ENCODE results near the gene NUDT5.
"Not testable (repeated sequence)": the region's sequence is repeated elsewhere in the genome, so short reads cannot be mapped to it uniquely, and the experiment has no call there.

Gene NUDT5

GRCh38 chr10:12177642-12178041 lies 18.0 kb downstream of the NUDT5 start:
- Histone ChIP-seq H3K4me1 (peaks cover 7% of the 10 kb centered on the region), H3K4me3 (no peak overlapping the region), H3K27ac (no peak overlapping the region), H3K27me3 (no peaks in the 10 kb centered on the region), H3K9me3 (no peaks in the 10 kb centered on the region), H3K36me3 (peaks cover 100% of the 10 kb centered on the region), H3K9ac (no peak overlapping the region), H4K20me1 (peaks cover 7% of the 10 kb centered on the region; the same call in 1 of the 2 replicates), H3K4me2 (no peak overlapping the region)
- no peak for TF ChIP-seq Cebpa-rat (IDR thresholded peaks at IDR 0.05)

GRCh38 chr10:12171512-12171911 lies 24.2 kb downstream of the NUDT5 start:
- H3K4me2 ChIP-seq, H3K9ac ChIP-seq, H3K27ac ChIP-seq, H3K4me3 ChIP-seq, H3K27me3 ChIP-seq, H4K20me1 ChIP-seq, H3K9me3 ChIP-seq, H3K4me1 ChIP-seq: not testable (repeated sequence)
- H3K36me3 ChIP-seq, result peaks cover 100% of the 10 kb centered on the region

DNA sequence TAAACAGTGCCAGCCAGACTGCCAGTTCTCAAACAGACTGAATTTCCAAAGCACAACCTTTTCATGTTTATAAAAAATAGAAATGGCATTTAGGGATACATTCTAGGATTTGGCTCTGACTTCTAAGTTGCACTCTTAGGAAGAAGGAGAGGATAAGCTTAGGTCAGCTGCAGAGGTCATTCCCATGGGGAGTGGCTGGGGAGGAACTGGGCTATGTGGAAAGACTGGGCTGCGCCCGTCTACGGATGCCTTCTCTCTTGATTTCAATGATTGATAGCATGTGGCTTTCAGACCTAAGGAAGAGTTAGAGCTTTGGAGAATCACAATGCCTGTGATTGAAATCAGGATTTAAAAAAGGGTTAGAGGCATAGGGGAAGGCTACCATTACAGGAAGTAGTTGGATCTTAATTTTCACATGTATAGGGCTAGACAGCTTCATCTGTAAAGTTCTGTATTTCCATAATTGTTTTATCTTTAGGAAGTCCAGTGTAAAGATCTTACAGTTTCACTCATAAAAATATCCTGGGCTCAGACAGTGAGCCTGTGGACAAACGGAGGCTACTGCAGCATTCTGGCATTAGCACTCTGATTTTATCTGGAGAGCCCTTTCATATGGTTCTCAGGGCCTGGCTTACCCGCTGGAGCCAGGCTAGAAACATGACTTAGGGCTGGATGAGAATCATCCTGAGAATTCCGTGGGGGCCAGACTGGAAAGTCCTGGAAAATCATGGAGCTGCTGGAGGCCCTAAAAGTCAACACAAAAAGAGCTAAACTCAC lies 29.5 kb downstream of the NUDT5 start:
- no peaks in the 10 kb centered on the region for H3K9me3 ChIP-seq
- H3K36me3 ChIP-seq, result peaks cover 96% of the 10 kb centered on the region
- H3K4me1 ChIP-seq, result no peaks in the 10 kb centered on the region
- no peak overlapping the region for H3K4me3 ChIP-seq
- no peak for TF ChIP-seq Cebpa-rat (IDR thresholded peaks at IDR 0.05)
- H4K20me1 ChIP-seq, result no peaks in the 10 kb centered on the region
- no peak overlapping the region for H3K9ac ChIP-seq
- no peak overlapping the region for H3K4me2 ChIP-seq
- no peaks in the 10 kb centered on the region for H3K27me3 ChIP-seq
- H3K27ac ChIP-seq, result no peak overlapping the region

DNA sequence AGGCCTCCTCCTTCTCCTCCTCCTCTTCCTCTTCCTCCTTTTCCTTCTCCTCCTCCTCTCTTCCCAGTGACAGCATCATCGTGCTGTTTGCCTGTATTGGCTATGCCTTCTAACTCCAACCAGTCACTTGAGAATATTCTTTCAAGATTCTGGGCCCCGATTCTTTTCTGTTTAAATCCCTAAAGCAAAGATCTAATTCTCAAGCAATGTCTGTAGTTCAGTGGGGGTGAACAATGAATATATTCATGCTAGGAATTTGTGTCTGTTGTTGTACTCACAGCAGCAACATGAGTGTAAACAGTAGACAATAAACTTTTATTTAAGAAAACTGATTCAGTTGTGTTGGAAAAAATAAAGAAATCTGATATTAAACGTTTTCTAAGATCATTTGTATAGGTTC lies 30.7 kb downstream of the NUDT5 start:
- H3K9me3 ChIP-seq, result no peaks in the 10 kb centered on the region
- no peak overlapping the region for H3K4me3 ChIP-seq
- no peaks in the 10 kb centered on the region for H4K20me1 ChIP-seq
- no peaks in the 10 kb centered on the region for H3K4me1 ChIP-seq
- peaks cover 92% of the 10 kb centered on the region for H3K36me3 ChIP-seq
- H3K27ac ChIP-seq, result no peak overlapping the region
- no peaks in the 10 kb centered on the region for H3K27me3 ChIP-seq
- no peak overlapping the region for H3K9ac ChIP-seq
- H3K4me2 ChIP-seq, result no peak overlapping the region
- TF ChIP-seq Cebpa-rat (IDR thresholded peaks at IDR 0.05), result no peak

DNA sequence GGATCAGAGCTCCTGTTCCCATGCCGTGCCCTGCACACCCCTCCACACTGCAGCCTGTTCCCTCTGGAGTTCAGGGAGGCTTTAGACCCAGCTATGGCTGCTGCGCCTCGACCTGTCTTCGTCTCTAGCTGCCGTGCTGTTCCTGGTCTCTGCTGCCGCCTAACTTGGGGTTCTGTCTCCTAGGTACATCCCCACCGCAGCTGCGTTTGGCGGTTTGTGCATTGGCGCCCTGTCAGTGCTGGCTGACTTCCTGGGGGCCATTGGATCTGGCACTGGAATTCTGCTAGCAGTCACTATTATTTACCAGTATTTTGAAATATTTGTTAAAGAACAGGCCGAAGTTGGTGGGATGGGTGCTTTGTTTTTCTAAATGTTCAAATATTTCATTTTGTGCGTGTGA lies 31.6 kb downstream of the NUDT5 start:
- no peaks in the 10 kb centered on the region for H3K9me3 ChIP-seq
- H3K36me3 ChIP-seq, result peaks cover 91% of the 10 kb centered on the region
- no peak for TF ChIP-seq Cebpa-rat (IDR thresholded peaks at IDR 0.05)

GRCh38 chr10:12162927-12163326 lies 32.8 kb downstream of the NUDT5 start:
- no peak overlapping the region for H3K4me2 ChIP-seq
- peaks cover 91% of the 10 kb centered on the region for H3K36me3 ChIP-seq
- no peaks in the 10 kb centered on the region for H3K27me3 ChIP-seq
- H3K9ac ChIP-seq, result no peak overlapping the region
- H3K4me1 ChIP-seq, result no peaks in the 10 kb centered on the region
- no peaks in the 10 kb centered on the region for H3K9me3 ChIP-seq
- no peak for TF ChIP-seq Cebpa-rat (IDR thresholded peaks at IDR 0.05)
- H3K4me3 ChIP-seq, result no peak overlapping the region
- H4K20me1 ChIP-seq, result no peaks in the 10 kb centered on the region
- H3K27ac ChIP-seq, result no peak overlapping the region

More for the DNA sequence above, 31.6 kb downstream of the NUDT5 start:
- H3K27me3 ChIP-seq, result no peaks in the 10 kb centered on the region
- no peaks in the 10 kb centered on the region for H3K4me1 ChIP-seq
- no peak overlapping the region for H3K27ac ChIP-seq
- no peaks in the 10 kb centered on the region for H4K20me1 ChIP-seq
- no peak overlapping the region for H3K4me3 ChIP-seq
- H3K4me2 ChIP-seq, result no peak overlapping the region
- H3K9ac ChIP-seq, result no peak overlapping the region

DNA sequence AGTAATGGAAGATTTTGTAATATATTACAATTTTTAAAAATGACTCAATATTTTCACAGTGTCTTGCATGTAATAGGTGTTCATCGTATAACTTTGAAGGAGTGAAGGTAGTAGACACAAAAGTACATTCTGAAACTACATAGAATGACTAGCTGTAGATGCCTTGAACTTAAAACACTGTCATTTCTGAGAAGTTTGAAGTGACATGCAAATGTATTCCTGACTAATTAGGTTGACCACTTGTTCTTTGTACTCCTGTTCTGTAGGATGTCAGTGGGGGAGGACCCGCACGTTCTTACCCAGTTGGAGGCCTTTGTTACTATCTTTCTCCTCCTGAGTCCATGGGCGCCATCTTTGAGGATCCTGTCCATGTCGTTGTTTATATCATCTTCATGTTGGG lies 35.0 kb downstream of the NUDT5 start:
- Histone ChIP-seq H3K4me2 (no peak overlapping the region), H3K27ac (no peak overlapping the region), H3K36me3 (peaks cover 88% of the 10 kb centered on the region), H3K9ac (no peak overlapping the region), H3K9me3 (no peaks in the 10 kb centered on the region), H4K20me1 (0 out of 2 replicates have a peak, but pooled peaks cover 2% of the 10 kb centered on the region), H3K4me3 (no peak overlapping the region), H3K4me1 (no peaks in the 10 kb centered on the region), H3K27me3 (no peaks in the 10 kb centered on the region)
- TF ChIP-seq Cebpa-rat (IDR thresholded peaks at IDR 0.05), result no peak

- Histone ChIP-seq H3K4me2 (no peak overlapping the region), H3K4me3 (no peak overlapping the region), H3K9me3 (no peaks in the 10 kb centered on the region), H4K20me1 (0 out of 2 replicates have a peak, but pooled peaks cover 6% of the 10 kb centered on the region), H3K27ac (no peak overlapping the region), H3K27me3 (no peaks in the 10 kb centered on the region), H3K9ac (no peak overlapping the region), H3K4me1 (no peaks in the 10 kb centered on the region), H3K36me3 (peaks cover 83% of the 10 kb centered on the region)
- TF ChIP-seq Cebpa-rat (IDR thresholded peaks at IDR 0.05), result no peak
These were observed 37.6 kb downstream of the NUDT5 start for GRCh38 chr10:12158111-12158510.

- no peak overlapping the region for H3K4me3 ChIP-seq
- no peaks in the 10 kb centered on the region for H3K27me3 ChIP-seq
- no peak overlapping the region for H3K27ac ChIP-seq
- H3K9ac ChIP-seq, result no peak overlapping the region
- no peak overlapping the region for H3K4me2 ChIP-seq
- H4K20me1 ChIP-seq, result 0 out of 2 replicates have a peak, but pooled peaks cover 6% of the 10 kb centered on the region
- H3K4me1 ChIP-seq, result no peaks in the 10 kb centered on the region
- peaks cover 77% of the 10 kb centered on the region for H3K36me3 ChIP-seq
- no peak for TF ChIP-seq Cebpa-rat (IDR thresholded peaks at IDR 0.05)
- no peaks in the 10 kb centered on the region for H3K9me3 ChIP-seq
These were observed 39.1 kb downstream of the NUDT5 start for GRCh38 chr10:12156367-12157123.

- H3K4me1 ChIP-seq, result no peaks in the 10 kb centered on the region
- no peak overlapping the region for H3K4me2 ChIP-seq
- no peak overlapping the region for H3K9ac ChIP-seq
- H3K4me3 ChIP-seq, result no peak overlapping the region
- H3K27me3 ChIP-seq, result no peaks in the 10 kb centered on the region
- H4K20me1 ChIP-seq, result 0 out of 2 replicates have a peak, but pooled peaks cover 6% of the 10 kb centered on the region
- no peaks in the 10 kb centered on the region for H3K9me3 ChIP-seq
- TF ChIP-seq Cebpa-rat (IDR thresholded peaks at IDR 0.05), result no peak
- peaks cover 78% of the 10 kb centered on the region for H3K36me3 ChIP-seq
- no peak overlapping the region for H3K27ac ChIP-seq
These were observed 41.2 kb downstream of the NUDT5 start for GRCh38 chr10:12154516-12154915.

All from BLaER1 (cell line).